Natural killer cell treated with Interleukin-12 subunit alpha and Interleukin-12 subunit beta and Interleukin-15 and Interleukin-18, amount 100 ng/mL, for 72 hours (primary cell): Measurements from ENCODE around the gene ADORA1. TPM values are rescaled to one million over a fixed set of nuclear protein-coding genes. Genes with fewer than 3 reads are reported as not detected.

Experiments used
- ATAC-seq, 2 donors: fragments of 150-1000 bp; cut with Tn5 transposase in 1 of 2; sonication (Bioruptor Pico), chemical (Tn5 transposase) in 1 of 2; 2 replicates each; pipeline ENCODE4 v1.10.0; 2021
- DNase-seq: peaks from one replicate; pipeline ENCODE4 v3.0.0; 2022; ENCODE audit warnings: low spot score
- H3K27ac Mint-ChIP-seq, 2 donors: 1 replicate in 1 of 2; 2 replicates in 1 of 2; pipeline ENCODE4 v1.8.0; 2022; ENCODE audit warnings: mixed read lengths in 2 of 2, mild to moderate bottlenecking in 1 of 2, moderate library complexity in 1 of 2
- H3K27me3 Mint-ChIP-seq, 2 donors: 1 replicate in 1 of 2; 2 replicates in 1 of 2; pipeline ENCODE4 v1.8.0; 2022; ENCODE audit warnings: mixed read lengths in 2 of 2
- H3K36me3 Mint-ChIP-seq: one replicate; pipeline ENCODE4 v1.8.0; 2022; ENCODE audit warnings: mixed read lengths
- H3K4me1 Mint-ChIP-seq, 2 donors: 1 replicate in 1 of 2; 2 replicates in 1 of 2; pipeline ENCODE4 v1.8.0; 2022; ENCODE audit warnings: low read depth in 2 of 2, mixed read lengths in 2 of 2, mild to moderate bottlenecking in 1 of 2
- H3K4me3 Mint-ChIP-seq: one replicate; pipeline ENCODE4 v1.8.0; 2022; ENCODE audit warnings: mixed read lengths
- H3K9me3 Mint-ChIP-seq: 2 replicates; pipeline ENCODE4 v1.8.0; 2022; ENCODE audit warnings: mixed read lengths
- total RNA-seq, 2 donors: library from RNA; stranded (reverse); gene quantifications; one replicate each; pipeline ENCODE4 v1.2.3, GENCODE V29; 2022

ADORA1 gene
- total RNA-seq, 2 donors from 2014 or later: not detected

- peak; percentile 20 for DNase-seq
Observed at GRCh38 chr1:203120325-203121153, 7.0 kb upstream of the ADORA1 start.

GRCh38 chr1:203121186-203122015 is 6.1 kb upstream of the ADORA1 start:
- peak; percentile 42 for DNase-seq
- H3K27ac Mint-ChIP-seq: no peak overlapping the region
- ATAC-seq: no peak
- H3K36me3 Mint-ChIP-seq: no peaks in the 10 kb centered on the region
- peaks cover 52 to 62% of the 10 kb centered on the region in 2 donors for H3K27me3 Mint-ChIP-seq
- no peak overlapping the region for H3K4me3 Mint-ChIP-seq
- H3K9me3 Mint-ChIP-seq: no peaks in the 10 kb centered on the region
- peaks cover 6 to 15% of the 10 kb centered on the region in 2 donors for H3K4me1 Mint-ChIP-seq

More at GRCh38 chr1:203120325-203121153, 7.0 kb upstream of the ADORA1 start:
- Mint-ChIP-seq H3K9me3 (no peaks in the 10 kb centered on the region), H3K4me3 (no peak overlapping the region), H3K27me3 (peaks cover 48 to 53% of the 10 kb centered on the region in 2 donors), H3K4me1 (peaks cover 6 to 12% of the 10 kb centered on the region in 2 donors), H3K36me3 (no peaks in the 10 kb centered on the region), H3K27ac (no peak overlapping the region)
- ATAC-seq: no peak

- no peaks in the 10 kb centered on the region for H3K9me3 Mint-ChIP-seq
- no peak overlapping the region for H3K4me3 Mint-ChIP-seq
- H3K36me3 Mint-ChIP-seq: no peaks in the 10 kb centered on the region
- no peak overlapping the region for H3K27ac Mint-ChIP-seq
- DNase-seq (no peak), ATAC-seq (no peak)
- H3K4me1 Mint-ChIP-seq: peaks cover 6 to 19% of the 10 kb centered on the region in 2 donors
- H3K27me3 Mint-ChIP-seq: peaks cover 54 to 70% of the 10 kb centered on the region in 2 donors
Observed at GRCh38 chr1:203122159-203122558, 5.4 kb upstream of the ADORA1 start.

- H3K27ac Mint-ChIP-seq: no peak overlapping the region
- DNase-seq (no peak), ATAC-seq (no peak)
- no peaks in the 10 kb centered on the region for H3K9me3 Mint-ChIP-seq
- peaks cover 6 to 21% of the 10 kb centered on the region in 2 donors for H3K4me1 Mint-ChIP-seq
- H3K36me3 Mint-ChIP-seq: no peaks in the 10 kb centered on the region
- H3K4me3 Mint-ChIP-seq: no peak overlapping the region
- peaks cover 57 to 64% of the 10 kb centered on the region in 2 donors for H3K27me3 Mint-ChIP-seq
Observed at GRCh38 chr1:203124011-203124410, 3.5 kb upstream of the ADORA1 start.

- peaks cover 59 to 68% of the 10 kb centered on the region in 2 donors for H3K27me3 Mint-ChIP-seq
- H3K9me3 Mint-ChIP-seq: no peaks in the 10 kb centered on the region
- H3K4me1 Mint-ChIP-seq: peaks cover 6 to 21% of the 10 kb centered on the region in 2 donors
- no peaks in the 10 kb centered on the region for H3K36me3 Mint-ChIP-seq
- peak; percentile 15 for DNase-seq
- H3K4me3 Mint-ChIP-seq: no peak overlapping the region
- H3K27ac Mint-ChIP-seq: no peak overlapping the region
- ATAC-seq: no peak
Observed at GRCh38 chr1:203124546-203125317, 2.8 kb upstream of the ADORA1 start.

- Mint-ChIP-seq H3K4me1 (peaks cover 6 to 16% of the 10 kb centered on the region in 2 donors), H3K36me3 (no peaks in the 10 kb centered on the region), H3K9me3 (no peaks in the 10 kb centered on the region), H3K4me3 (no peak overlapping the region), H3K27me3 (peaks cover 52 to 58% of the 10 kb centered on the region in 2 donors), H3K27ac (no peak overlapping the region)
- DNase-seq: no peak
- ATAC-seq: no peak
Observed at GRCh38 chr1:203126151-203126865, 1.2 kb upstream of the ADORA1 start.

GRCh38 chr1:203126866-203127665 is 460 bp upstream of the ADORA1 start:
- Mint-ChIP-seq H3K4me1 (peaks cover 0 to 9% of the 10 kb centered on the region in 2 donors), H3K4me3 (no peak overlapping the region), H3K27me3 (peaks cover 47 to 50% of the 10 kb centered on the region in 2 donors), H3K27ac (no peak overlapping the region), H3K36me3 (no peaks in the 10 kb centered on the region), H3K9me3 (no peaks in the 10 kb centered on the region)
- DNase-seq (no peak), ATAC-seq (no peak)

GRCh38 chr1:203128431-203128715 is 847 bp downstream of the ADORA1 start:
- no peak for ATAC-seq
- H3K4me3 Mint-ChIP-seq: no peak overlapping the region

GRCh38 chr1:203128716-203129500 is 1.4 kb downstream of the ADORA1 start:
- Mint-ChIP-seq H3K27ac (no peak overlapping the region), H3K36me3 (no peaks in the 10 kb centered on the region), H3K4me3 (no peak overlapping the region), H3K4me1 (peaks cover 0 to 9% of the 10 kb centered on the region in 2 donors), H3K9me3 (no peaks in the 10 kb centered on the region), H3K27me3 (peaks cover 41 to 45% of the 10 kb centered on the region in 2 donors)
- DNase-seq (no peak), ATAC-seq (no peak)

More at GRCh38 chr1:203128431-203128715, 847 bp downstream of the ADORA1 start:
- DNase-seq: no peak
- Mint-ChIP-seq H3K36me3 (no peaks in the 10 kb centered on the region), H3K27me3 (peaks cover 45 to 50% of the 10 kb centered on the region in 2 donors), H3K27ac (no peak overlapping the region), H3K4me1 (peaks cover 0 to 9% of the 10 kb centered on the region in 2 donors), H3K9me3 (no peaks in the 10 kb centered on the region)

- H3K4me3 Mint-ChIP-seq: no peak overlapping the region
- H3K9me3 Mint-ChIP-seq: no peaks in the 10 kb centered on the region
- H3K27me3 Mint-ChIP-seq: peaks cover 36 to 39% of the 10 kb centered on the region in 2 donors
- H3K36me3 Mint-ChIP-seq: no peaks in the 10 kb centered on the region
- DNase-seq (no peak), ATAC-seq (no peak)
- peaks cover 0 to 9% of the 10 kb centered on the region in 2 donors for H3K4me1 Mint-ChIP-seq
- H3K27ac Mint-ChIP-seq: no peak overlapping the region
Observed at GRCh38 chr1:203129501-203130231, 2.1 kb downstream of the ADORA1 start.

GRCh38 chr1:203130358-203130985 is 2.9 kb downstream of the ADORA1 start:
- H3K9me3 Mint-ChIP-seq: no peaks in the 10 kb centered on the region
- H3K4me3 Mint-ChIP-seq: no peak overlapping the region
- no peaks in the 10 kb centered on the region for H3K36me3 Mint-ChIP-seq
- H3K4me1 Mint-ChIP-seq: peaks cover 0 to 9% of the 10 kb centered on the region in 2 donors
- peaks cover 33% of the 10 kb centered on the region in 2 donors for H3K27me3 Mint-ChIP-seq
- DNase-seq (no peak), ATAC-seq (no peak)
- H3K27ac Mint-ChIP-seq: no peak overlapping the region
